ENCODE results near the gene JMJD7.

JMJD7 gene

GRCh38 chr15:41827880-41828806, at the start of gene JMJD7:
Gene JMJD7, plus strand, starts transcription at chr15:41828092. Its CDS starts 33 bp downstream, at chr15:41828125.
- peak; percentile 85 for DNase-seq

GRCh38 chr15:41778521-41778920, 49.4 kb upstream of the JMJD7 start:
- DNase-seq, result no peak

- DNase-seq, result no peak
Measured at GRCh38 chr15:41779662-41780157, 48.2 kb upstream of the JMJD7 start.

GRCh38 chr15:41780266-41780665, 47.6 kb upstream of the JMJD7 start:
- DNase-seq, result no peak

- no peak for DNase-seq
Measured at GRCh38 chr15:41780727-41781126, 47.2 kb upstream of the JMJD7 start.

GRCh38 chr15:41782371-41783282, 45.3 kb upstream of the JMJD7 start:
- DNase-seq, result no peak

- no peak for DNase-seq
Measured at GRCh38 chr15:41783296-41783695, 44.6 kb upstream of the JMJD7 start.

- DNase-seq, result no peak
Measured at GRCh38 chr15:41788262-41788661, 39.6 kb upstream of the JMJD7 start.

- DNase-seq, result no peak
Measured at GRCh38 chr15:41789236-41789635, 38.7 kb upstream of the JMJD7 start.

- no peak for DNase-seq
Measured at GRCh38 chr15:41789662-41790061, 38.2 kb upstream of the JMJD7 start.

- DNase-seq, result no peak
Measured at GRCh38 chr15:41790169-41790568, 37.7 kb upstream of the JMJD7 start.

GRCh38 chr15:41790756-41791546, 36.9 kb upstream of the JMJD7 start:
- no peak for DNase-seq

GRCh38 chr15:41791547-41791937, 36.4 kb upstream of the JMJD7 start:
- no peak for DNase-seq

GRCh38 chr15:41792000-41792637, 35.8 kb upstream of the JMJD7 start:
- no peak for DNase-seq

- DNase-seq, result no peak
Measured at GRCh38 chr15:41794081-41794480, 33.8 kb upstream of the JMJD7 start.

GRCh38 chr15:41795996-41796856, 31.7 kb upstream of the JMJD7 start:
- DNase-seq, result no peak

- no peak for DNase-seq
Measured at GRCh38 chr15:41797201-41797944, 30.5 kb upstream of the JMJD7 start.

GRCh38 chr15:41798607-41799487, 29.0 kb upstream of the JMJD7 start:
- no peak for DNase-seq

GRCh38 chr15:41799488-41799805, 28.4 kb upstream of the JMJD7 start:
- no peak for DNase-seq
